Fibroblast of skin of right quadriceps (primary cell): ENCODE data around the gene GANC.
"Not testable (repeated sequence)": the region's sequence is repeated elsewhere in the genome, so short reads cannot be mapped to it uniquely, and the experiment has no call there.

Source experiments
- DNase-seq: peaks from one replicate; pipeline ENCODE4 v3.0.0-alpha.2; 2013

Gene GANC, protein sequence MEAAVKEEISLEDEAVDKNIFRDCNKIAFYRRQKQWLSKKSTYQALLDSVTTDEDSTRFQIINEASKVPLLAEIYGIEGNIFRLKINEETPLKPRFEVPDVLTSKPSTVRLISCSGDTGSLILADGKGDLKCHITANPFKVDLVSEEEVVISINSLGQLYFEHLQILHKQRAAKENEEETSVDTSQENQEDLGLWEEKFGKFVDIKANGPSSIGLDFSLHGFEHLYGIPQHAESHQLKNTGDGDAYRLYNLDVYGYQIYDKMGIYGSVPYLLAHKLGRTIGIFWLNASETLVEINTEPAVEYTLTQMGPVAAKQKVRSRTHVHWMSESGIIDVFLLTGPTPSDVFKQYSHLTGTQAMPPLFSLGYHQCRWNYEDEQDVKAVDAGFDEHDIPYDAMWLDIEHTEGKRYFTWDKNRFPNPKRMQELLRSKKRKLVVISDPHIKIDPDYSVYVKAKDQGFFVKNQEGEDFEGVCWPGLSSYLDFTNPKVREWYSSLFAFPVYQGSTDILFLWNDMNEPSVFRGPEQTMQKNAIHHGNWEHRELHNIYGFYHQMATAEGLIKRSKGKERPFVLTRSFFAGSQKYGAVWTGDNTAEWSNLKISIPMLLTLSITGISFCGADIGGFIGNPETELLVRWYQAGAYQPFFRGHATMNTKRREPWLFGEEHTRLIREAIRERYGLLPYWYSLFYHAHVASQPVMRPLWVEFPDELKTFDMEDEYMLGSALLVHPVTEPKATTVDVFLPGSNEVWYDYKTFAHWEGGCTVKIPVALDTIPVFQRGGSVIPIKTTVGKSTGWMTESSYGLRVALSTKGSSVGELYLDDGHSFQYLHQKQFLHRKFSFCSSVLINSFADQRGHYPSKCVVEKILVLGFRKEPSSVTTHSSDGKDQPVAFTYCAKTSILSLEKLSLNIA (N-terminal part only)

DNA sequence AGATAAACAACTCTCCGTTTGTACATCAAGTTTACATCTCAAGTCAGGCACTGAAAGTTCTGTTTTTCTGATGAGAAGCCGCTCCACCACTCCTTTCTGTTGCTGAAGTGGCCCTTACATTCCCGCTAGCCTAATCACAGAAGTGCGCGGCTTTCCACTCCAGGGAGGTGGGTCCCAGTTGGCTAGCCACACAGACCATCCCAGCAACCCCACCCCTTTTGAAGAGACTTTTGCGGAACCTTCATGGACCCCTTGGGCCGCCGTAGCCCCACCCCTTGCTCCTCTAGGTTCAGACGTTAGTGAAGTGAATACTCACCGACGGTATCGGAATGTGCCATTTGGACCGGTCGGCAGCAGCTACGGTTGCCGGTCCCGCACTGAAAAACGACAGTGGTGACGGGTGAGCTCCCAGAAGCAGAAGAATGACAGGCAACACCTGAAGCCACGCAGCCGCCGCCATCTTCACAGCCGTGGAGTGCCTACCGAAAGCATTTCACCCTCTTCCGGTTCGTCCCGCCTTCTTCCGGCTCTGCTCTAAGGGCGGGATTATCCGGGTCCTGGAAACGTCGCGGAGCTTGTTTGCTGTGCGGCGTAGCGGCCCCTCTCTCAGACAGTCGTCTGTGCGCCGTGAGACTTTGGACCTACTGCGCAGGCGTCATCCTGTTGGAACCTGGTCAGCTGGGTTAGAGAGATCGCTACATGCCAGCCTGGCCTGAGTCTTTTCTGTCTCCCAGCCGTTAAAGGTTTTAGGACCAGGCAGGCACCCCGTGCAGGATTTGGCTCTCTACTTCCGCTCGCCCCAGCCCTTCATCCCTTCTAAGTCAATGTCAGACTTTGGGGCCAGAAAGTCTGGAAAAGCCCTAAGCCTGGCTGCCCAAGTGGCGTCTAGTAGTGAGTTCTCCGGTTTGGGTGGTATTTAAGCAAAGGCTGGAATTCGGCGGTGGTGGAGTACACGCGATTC, at the start of gene GANC, which contains the start of gene TMEM87A:
Gene GANC (plus strand): TSS at position 263 of the 961 bp plus-strand sequence. CDS start 1,281 bp downstream, outside the sequence.
Gene TMEM87A (minus strand): TSS at position 495 of the 961 bp plus-strand sequence. CDS start 35 bp downstream, at position 460.
- peak; percentile 99 for DNase-seq

DNA sequence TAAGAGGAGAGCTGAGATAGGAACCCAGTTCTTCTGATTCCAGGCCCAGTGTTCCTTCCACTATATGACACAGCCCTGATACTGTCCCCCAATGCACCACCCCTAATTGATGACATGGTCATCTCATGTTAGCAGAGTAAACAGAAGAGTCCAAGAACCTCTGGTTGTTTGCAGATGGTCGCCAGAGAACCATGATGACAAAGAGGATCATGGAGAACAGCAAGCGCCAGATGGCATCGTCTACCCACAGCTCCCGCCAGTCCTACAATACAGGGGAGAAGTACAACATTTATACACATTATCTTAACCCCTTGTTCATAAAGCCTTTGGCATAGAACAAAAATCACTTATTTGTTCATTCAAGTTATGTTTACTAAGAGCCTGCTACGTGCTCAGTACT, 46.4 kb upstream of the GANC start:
- DNase-seq = no peak

DNA sequence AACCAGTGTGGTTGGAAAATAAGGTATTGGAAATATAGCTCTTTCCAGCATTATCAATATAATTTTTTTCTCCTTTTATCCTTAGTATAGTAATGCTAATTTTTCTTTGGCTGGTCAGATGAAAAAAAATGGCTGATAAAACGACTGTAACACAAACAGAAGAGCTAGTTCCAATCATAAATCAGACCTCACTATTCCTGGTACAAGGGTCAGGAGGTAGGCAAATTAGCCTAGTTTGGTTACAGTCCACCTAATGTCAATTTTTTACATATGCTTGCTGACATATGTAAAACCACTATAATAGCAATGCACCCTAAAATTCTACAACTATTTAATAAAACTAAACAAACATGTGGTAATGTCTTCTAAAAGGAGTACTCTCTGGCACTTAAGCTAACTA, 45.0 kb upstream of the GANC start:
- no peak for DNase-seq

DNA sequence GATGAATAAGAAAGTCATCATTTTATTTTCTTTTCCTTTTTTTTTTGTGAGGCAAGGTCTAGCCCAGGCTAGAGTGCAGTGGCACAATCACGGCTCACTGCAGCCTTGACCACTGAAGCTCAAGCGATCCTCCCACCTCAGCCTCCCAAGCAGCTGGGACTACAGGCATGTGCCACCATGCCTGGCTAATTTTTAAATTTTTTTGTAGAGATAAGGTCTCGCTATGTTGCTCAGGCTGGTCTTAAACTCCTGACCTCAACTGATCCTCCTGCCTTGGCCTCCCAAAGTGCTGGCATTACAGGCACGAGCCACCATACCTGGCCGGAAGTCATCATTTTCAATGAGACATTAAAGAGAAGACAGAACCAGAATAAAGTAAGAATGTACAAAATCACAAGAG, 44.0 kb upstream of the GANC start:
- DNase-seq = not testable (repeated sequence)

DNA sequence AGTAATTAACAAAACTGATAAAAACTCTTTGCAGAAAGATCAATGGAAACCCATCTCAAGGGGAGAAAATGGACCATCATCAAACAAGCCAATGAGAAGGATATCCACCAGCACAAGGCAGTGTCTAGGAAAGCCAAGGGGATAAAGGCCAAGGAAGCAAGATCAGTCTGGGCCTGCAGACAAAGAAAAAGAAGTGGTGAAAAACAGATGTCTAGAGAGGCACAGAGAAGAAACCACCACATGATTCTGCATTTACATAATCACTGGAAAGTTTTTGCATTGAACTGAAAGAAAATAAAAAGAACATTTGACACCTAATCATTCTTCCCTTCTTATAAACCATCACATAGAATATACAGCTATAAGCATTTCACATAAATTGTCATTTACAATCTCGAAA, 41.9 kb upstream of the GANC start:
- DNase-seq = no peak

DNA sequence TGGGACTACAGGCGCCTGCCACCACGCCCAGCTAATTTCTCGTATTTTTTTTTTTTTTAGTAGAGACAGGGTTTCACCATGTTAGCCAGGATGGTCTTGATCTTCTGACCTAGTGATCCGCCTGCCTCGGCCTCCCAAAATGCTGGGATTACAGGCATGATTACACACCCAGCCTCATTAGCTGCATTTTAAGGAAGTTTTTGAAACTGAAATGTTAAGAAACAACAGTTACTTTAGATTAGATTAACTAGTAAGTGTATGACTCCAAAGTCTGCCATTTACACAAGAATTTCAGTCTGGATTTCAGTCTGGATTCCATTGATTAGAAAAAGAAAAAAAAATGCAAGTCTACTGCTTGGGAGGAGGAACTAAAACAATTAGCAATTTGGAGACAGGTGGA, 40.4 kb upstream of the GANC start:
- no peak for DNase-seq

DNA sequence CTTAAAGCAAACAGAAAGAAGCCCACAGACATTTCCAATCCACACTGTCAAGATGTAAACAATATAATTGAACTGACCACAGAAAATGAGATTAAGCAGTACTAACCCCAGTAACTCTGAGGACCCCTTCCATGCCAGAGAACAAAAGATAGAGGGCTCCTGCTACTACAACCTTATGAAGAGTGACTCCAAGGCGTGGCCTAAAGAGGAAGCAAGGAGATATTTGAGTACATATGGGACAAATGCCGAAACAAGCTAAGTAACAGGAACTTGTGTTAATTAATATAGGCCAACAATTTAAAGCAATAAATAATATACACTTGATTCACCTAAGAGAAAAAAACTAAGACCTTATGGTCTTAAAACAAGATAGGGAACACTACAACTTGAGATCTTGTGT, 39.9 kb upstream of the GANC start:
- DNase-seq = no peak

DNA sequence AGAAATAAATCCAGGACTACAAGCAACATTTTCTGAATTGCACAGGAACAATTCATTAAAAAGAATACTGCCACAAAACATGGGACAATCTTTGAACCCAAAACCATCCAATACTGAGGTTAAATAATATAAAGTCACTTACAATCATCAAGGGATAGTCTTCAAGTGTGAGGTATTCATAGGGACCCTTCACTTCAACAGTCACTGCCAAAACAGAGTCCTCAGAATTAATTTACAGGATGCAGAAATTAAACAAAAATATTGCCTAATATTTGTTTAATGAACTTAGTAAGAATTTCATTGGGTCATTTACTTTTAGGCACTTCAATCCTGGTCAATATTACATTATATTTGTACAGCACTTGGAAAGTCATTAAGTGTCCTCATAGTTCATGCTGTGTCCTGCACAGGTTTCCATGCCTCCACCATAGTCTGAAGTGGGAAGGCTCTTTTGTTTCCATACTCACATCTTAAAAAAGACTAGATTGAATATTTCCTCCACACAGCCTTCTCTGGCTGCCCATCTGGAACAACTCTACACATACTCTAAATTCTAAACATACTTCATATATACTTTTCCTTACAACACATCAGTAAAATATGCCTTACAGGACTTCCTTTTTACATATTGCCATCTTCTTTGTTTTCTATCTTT, 33.3 kb upstream of the GANC start:
- peak; percentile 22 for DNase-seq

DNA sequence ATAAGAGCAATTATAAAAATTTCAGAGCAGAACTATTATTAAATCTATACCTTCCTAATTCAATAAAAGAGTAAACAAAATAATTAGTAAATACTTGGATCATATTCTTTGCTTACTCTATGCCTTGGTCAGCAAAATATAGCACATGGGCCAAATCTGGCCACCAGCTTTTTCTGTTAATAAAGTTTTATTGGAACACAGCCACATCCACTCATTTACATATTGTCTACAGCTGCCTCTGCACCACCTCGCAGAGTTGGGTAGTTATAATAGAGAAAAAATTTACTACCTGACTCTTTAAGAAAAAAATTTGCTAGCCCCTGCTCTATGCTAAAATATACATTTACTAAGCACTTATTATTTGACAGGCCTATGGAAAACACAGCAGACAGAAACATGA, 32.2 kb upstream of the GANC start:
- DNase-seq = no peak

DNA sequence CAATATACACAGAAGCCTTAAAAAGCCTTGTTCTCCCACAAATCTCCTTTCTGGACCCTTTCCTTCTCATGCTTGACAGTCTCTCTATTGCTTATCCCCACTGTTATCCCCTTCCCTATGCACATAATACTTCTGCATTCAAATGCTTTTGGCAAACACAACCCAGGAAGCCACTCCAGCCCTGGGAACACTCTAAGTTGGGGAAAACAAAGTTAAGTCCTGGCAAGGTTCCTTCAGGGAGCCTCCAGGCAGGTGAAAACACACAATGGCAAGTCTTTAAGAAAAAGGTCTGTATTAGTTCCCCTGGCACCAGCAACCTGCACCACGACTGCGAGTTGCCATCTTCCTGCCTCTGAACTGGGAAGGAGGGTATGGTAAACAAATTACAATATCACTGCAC, 19.7 kb upstream of the GANC start:
- DNase-seq = no peak

DNA sequence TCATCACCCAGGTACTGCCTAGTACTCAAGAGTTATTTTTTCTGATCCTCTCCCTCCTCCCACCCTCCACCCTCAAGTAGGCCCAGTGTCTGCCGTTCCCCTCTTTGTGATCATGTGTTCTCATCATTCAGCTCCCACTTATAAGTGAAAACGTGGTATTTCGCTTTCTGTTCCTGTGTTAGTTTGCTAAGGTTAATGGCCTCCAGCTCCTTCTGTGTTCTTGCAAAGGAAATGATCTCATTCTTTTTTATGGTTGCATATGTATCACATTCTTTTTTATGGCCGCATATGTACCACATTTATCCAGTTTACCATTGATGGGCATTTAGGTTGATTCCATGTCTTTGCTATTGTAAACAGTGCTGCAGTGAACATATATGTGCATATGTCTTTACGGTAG, 8.2 kb upstream of the GANC start:
- DNase-seq = peak; percentile 58

DNA sequence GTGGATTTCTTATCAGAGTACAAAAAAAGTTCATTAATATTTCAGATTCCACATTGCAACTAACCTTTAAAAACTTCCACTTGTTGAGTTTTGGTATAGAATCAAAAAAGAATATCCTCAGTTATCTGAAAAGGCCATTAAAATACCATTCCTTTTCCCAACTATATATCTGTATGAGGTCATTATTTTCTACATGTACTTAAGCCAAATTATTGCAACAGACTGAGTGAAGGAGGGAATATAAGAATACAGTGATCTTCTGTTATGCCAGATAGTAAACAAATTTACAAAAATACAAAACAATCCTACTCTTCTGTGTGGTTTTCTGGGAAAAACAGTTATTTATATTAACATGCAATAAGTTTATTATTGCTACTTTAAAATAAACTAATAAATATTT, 5.7 kb upstream of the GANC start:
- no peak for DNase-seq

DNA sequence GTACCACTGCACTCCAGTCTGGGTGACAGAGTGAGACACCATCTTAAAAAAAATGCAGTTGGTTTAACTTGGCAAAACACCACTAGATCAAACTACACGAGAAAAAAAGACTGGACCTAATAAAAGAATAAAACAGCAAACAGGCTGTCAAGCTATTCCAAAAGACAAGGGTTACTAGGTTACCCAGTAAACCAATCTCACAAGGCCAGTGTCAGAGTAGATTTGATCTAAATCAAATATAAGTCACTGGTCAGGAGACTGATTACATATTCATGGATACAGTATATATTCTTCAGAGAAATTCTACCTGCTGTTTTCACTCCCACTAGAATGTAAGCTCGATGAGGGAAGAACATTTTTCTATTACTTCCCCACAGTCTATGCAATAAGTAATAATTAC, 2.5 kb upstream of the GANC start:
- DNase-seq = no peak

DNA sequence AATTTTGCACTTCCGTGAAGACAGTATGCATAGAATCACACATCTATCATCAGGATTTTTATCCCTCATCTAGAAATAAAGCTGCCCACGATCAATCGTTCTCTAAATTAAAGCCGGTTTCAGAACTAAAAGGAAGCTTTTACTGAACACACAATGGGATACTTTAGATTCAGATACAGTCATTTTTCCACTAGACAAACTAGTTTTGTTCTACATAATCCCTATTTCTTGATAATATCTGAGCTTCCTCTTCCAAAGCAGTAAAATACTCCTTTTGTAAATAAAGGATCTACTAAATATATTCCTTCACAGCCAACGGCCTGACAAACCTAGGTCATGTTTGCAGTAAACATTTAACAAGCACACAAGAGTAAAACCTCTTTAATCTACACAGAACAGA, 2.0 kb upstream of the GANC start:
- no peak for DNase-seq

DNA sequence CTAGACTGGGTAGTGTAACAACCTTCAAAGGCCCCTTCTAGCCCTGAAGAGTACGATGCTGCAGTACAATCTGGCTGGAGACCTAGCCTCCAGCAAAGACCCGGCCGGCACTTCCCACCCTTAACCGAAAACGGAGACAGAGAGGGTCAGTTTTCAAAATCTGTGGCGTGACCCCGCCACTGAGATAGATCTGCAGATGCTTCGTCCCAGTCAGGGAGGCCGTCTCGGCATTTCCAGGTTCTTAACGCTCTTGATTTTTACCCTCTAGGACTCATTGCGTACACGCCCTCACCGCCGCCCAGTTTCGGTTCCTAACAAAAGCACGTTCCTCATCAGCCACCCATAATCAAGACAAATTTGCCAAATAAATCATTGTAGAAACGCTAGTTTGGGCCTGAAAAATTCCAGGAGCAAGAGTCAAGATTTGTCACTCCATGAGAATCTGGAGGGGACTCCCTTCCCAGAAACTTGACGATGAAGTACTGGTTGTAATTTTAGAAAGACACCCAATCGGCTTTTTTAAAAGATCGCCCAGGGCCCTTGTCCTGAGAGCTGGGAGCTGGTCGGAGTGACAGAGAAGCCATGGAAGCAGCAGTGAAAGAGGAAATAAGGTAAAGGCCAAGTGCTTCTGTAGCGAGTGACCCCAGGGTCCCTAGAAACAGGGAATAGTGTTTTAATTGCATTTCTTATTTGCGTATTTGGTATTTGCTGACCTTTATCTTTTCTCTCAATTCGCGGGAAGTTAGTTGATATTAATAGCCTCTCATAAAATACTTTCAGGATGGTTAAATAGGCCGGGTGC, 1.1 kb downstream of the GANC start:
- DNase-seq = peak; percentile 80

DNA sequence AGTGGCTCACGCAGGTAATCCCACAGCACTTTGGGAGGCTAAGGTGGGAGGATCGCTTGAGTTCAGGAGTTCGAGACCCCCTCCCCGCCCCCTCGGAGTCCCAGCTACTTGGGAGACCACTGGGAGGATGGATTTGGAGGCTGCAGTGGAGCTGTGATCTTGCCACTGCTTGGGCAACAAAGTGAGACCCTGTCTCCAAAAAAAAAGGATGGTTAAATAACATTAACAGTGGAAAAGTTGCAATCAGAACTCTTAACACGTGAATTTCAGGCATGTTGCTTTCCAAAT, 1.6 kb downstream of the GANC start:
- DNase-seq = peak; percentile 1

DNA sequence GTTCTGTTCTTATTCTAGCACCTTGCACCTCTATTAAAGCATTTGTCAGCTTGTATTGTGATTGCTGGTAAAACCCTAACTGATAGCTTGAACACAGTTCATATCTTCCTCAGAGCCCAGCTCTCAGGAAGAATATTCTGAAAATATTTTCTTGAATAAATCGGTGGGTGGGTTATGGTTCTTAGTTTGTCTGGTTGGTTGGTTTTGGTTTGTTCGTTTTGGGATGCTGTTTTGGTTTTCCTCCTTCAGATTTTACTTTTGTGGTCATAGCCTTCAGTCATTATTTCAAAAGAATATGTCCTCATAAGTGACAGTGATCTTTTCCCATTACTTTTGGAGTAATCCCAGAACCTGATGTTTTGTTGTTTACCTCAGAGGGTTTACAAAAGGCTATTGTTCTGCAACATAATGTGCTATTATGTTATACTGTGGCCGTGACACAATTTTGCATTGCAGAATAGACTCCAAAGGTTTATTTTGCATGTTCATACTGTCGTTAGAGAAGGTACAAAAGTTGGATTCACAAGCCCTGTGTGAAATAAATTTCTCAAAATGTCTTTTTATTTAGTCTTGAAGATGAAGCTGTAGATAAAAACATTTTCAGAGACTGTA, 2.9 kb downstream of the GANC start:
- no peak for DNase-seq

DNA sequence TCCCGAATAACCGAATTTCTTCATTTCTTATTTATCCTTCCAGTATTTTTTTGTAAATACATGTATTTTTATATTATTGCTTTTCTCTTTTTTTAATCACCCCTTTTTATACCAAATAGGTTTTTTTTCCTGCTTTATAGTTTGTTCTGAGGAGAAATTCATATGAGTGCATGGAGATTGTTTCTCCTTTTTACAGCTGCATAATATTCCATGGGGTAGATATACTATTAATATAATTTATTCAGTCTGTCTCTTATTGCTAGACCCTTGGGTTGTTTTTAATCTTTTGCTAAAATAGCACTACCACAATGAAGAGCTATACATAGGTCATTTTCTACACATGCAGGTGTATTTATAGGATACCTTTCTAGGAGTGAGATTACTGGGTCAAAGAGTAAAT, 3.8 kb downstream of the GANC start:
- no peak for DNase-seq

DNA sequence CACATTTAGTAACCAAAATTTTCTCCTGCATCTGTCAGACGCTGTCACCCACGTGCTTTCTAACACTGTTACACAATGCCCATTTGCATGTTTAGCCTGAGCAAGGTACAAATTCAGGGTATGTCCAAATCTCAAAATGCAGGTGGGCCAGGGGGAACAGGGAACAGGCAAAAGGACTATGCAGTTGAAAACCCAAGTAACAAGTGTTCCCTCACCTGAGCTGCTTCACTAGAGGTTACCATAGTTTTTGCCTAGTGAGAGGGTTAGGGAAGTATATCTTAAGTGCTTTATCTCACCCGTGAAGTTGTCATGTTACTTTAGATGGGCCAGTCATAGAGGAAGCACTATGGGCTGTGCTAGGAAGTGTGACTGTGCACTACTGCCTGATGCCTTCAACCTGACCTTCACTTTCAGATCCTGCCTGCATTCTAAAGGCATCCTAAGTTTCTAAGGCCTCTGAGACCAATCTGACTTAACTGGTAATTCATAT, 6.3 kb downstream of the GANC start:
- DNase-seq = no peak

DNA sequence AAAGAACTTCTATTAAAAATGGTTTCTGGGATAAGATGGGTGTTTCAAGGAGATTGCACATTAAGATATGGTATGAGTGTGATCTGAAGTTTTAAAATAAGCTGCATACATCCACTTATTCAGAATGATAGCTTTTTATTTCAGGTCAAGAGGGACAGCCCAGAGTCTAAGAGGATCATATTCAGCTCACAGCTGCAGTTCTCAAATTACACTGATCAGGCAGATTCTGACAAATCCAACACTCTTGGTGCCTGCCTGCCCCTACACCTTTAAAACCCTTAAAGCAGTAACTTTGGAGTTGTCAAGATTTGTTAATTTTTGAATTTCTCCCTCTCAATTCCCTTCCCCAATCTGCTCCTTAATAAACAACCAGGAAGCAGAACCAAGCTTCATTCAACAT, 9.3 kb downstream of the GANC start:
- no peak for DNase-seq

DNA sequence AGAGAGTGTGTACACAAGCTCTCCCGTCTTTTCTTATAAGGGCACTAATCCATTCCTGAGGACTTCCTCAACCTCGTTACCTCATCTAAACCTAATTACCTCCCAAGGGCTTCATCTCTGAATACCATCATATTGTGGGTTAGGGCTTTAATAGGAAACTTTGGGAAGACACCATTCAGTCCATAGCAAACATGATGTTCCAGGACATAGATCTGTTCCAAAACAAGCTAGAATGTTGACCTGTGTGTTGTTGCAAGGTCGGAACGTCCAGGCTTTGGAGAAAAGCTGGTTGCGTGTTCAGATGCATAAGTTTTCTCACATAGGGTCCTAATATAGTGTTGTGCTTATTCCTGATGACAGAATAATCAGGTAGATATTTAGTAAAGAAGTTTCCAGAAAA, 9.9 kb downstream of the GANC start:
- DNase-seq = no peak
